GM19452 (cell line): ENCODE results near the gene CLEC5A.
"Not testable (repeated sequence)": the region's sequence is repeated elsewhere in the genome, so short reads cannot be mapped to it uniquely, and the experiment has no call there.

ENCODE experiments used
- ATAC-seq: cut with Tn5 transposase; IDR thresholded peaks from one replicate; pipeline ENCODE4 v1.9.1; 2021; ENCODE audit not compliant: unreplicated experiment

Gene CLEC5A

GRCh38 chr7:141949451-141949850 is 2.7 kb upstream of the CLEC5A start:
- ATAC-seq = no peak

GRCh38 chr7:141949021-141949420 is 2.2 kb upstream of the CLEC5A start:
- ATAC-seq = no peak

- no peak for ATAC-seq
These were observed 1.4 kb downstream of the CLEC5A start for GRCh38 chr7:141945356-141945755.

- no peak for ATAC-seq
These were observed 2.0 kb downstream of the CLEC5A start for GRCh38 chr7:141944811-141945210.

GRCh38 chr7:141943846-141944245 is 2.9 kb downstream of the CLEC5A start:
- no peak for ATAC-seq

GRCh38 chr7:141941075-141941474 is 5.7 kb downstream of the CLEC5A start:
- ATAC-seq = no peak

- ATAC-seq = no peak
These were observed 16.6 kb downstream of the CLEC5A start for GRCh38 chr7:141930211-141930610.

- ATAC-seq = no peak
These were observed 18.0 kb downstream of the CLEC5A start for GRCh38 chr7:141928845-141929195.

GRCh38 chr7:141928146-141928844 is 18.5 kb downstream of the CLEC5A start:
- no peak for ATAC-seq

GRCh38 chr7:141920281-141920680 is 26.5 kb downstream of the CLEC5A start:
- no peak for ATAC-seq

GRCh38 chr7:141916099-141916498 is 30.7 kb downstream of the CLEC5A start, which contains the start of gene OR9A4:
Gene OR9A4, plus strand, starts transcription at chr7:141916399. Its CDS starts 2,477 bp downstream, at chr7:141918876.
- ATAC-seq = no peak

GRCh38 chr7:141915565-141915964 is 31.2 kb downstream of the CLEC5A start:
- no peak for ATAC-seq

- no peak for ATAC-seq
These were observed 35.4 kb downstream of the CLEC5A start for GRCh38 chr7:141911391-141911790.

GRCh38 chr7:141906285-141906684 is 40.5 kb downstream of the CLEC5A start:
- ATAC-seq = no peak

GRCh38 chr7:141899366-141899765 is 47.4 kb downstream of the CLEC5A start:
- not testable (repeated sequence) for ATAC-seq

GRCh38 chr7:141891336-141891735 is 55.4 kb downstream of the CLEC5A start:
- no peak for ATAC-seq

GRCh38 chr7:141889321-141889720 is 57.5 kb downstream of the CLEC5A start:
- no peak for ATAC-seq

- peak; percentile 75 for ATAC-seq
These were observed 62.1 kb downstream of the CLEC5A start for GRCh38 chr7:141884539-141885225.

GRCh38 chr7:141880960-141881359 is 65.8 kb downstream of the CLEC5A start:
- no peak for ATAC-seq

- ATAC-seq = no peak
These were observed 69.4 kb downstream of the CLEC5A start for GRCh38 chr7:141877365-141877764.
